Activated CD4-positive, CD25-positive, alpha-beta regulatory T cell (primary cell): Measurements from ENCODE around the gene PASK.

Source experiments
- DNase-seq, 4 experiments: peaks; one replicate each; lab custom pipeline; 2025; lab: John Stamatoyannopoulos, UW

Gene PASK

GRCh38 chr2:241081643-241082340 is 67.5 kb downstream of the PASK start:
- no peak for DNase-seq

DNA sequence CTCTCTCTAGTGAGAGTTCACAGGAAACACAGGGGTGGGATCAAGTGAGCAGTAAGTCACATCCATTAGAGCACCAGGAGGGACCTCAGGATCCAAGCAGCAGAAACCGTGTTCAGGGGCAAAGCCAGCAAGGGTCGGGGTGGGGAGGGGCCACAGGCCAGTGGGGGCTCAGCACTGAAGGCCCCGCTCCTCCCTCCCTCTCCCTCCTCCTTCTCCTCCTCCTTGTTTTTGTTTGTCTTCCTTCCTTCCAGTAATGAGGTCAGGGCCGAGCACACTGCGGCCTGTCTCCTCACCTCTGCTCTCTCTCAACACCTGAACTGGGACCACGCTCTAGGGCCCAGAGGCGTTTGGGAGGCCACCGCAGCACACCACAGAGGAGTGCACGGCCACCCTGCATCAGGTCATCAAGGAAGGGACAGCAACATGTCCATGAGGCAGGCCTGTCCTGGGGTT is 68.1 kb downstream of the PASK start:
- DNase-seq: no peak

DNA sequence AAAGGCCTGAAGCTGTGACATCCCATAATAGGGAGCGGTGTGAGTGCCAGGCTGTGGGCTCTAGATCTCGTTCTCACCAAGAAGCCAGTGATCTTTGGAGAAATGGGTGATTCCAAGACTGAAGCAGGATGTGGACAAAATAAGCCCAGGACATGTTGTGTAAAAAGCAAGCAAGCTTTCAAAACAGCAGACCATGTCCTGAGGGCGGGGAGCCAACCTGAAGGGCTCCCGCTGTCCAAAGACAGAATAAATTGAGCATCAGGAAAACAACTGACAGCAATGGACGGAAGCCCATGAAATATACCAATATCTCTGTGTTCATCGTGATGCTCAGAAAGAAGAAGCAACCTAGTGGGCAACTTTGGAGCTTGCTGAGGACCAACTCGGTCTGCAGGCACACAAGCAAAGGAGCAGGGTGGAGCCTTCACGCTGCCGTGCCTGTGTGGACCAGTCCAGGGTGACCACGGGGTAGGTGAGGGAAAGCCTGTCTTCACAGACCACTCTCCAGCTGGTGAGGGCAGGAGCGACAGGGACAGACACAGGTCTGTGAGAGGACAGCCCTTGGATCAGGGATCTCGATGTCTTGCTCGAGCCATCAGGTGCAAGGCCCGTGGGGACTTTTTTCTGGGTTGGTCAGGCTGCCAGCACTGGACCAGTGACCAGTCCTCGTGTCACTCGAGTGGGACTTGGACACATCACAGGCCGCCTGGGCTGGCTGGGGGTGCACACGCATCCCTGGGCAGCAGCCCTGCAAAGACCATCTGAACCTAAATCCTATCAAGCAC is 68.7 kb downstream of the PASK start:
- DNase-seq: no peak

GRCh38 chr2:241074901-241075540 is 74.3 kb downstream of the PASK start:
- no peak for DNase-seq

GRCh38 chr2:241074065-241074818 is 75.0 kb downstream of the PASK start:
- DNase-seq: no peak

- no peak for DNase-seq
Measured at GRCh38 chr2:241073166-241074064, 75.9 kb downstream of the PASK start.

DNA sequence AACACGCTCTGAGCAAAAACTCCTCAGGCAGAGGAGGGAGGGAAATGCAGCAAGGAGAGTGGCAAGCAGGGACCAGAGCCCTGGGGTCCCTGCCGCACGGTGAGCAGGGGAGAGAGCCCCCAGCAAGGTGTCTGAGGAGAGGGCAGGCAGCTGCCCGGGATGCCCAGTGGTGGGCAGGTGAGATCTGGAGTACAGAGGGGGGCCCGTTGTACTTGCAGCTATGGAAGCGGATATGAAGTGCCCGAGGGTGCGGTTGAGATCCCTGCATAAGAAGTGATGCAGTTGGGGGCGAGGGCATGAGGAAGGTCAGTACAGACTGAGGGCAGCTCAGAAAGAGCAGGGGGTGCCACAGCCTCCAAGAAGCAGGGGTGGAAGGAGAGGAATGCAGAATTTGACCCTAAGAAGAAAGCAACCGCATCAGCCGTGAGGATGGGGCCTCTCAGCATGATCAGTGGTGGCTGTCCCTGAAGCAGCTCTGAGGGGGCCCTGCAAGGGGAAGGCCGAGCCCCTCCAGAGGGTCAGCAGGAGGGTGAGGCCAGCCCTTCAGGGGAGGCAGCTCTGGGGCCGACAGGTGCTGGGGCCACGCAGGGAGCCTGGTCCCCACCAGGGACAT is 76.6 kb downstream of the PASK start:
- no peak for DNase-seq

- no peak for DNase-seq
Measured at GRCh38 chr2:241072151-241072550, 77.1 kb downstream of the PASK start.

DNA sequence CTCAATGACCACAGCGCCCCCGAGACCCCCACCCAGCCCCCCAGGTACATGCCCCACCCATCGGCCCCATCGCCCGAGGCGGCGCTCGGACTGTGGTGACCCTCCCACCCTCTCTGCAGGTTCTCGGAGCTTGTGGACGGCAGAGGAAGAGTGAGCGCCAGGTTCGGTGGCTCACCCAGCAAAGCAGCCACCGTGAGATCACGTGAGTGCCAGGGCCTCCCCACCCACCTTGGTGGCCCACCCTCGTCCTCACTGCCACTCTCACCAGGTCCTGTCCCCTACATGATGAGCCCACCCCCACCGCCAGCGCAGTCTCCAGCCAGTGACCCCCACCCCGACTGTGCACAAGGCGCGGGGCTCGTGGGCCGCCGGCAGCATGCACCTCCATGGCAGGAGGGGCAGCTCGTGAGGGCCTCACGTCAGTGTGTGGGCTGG is 77.6 kb downstream of the PASK start:
- DNase-seq: no peak

- DNase-seq: no peak
Measured at GRCh38 chr2:241070811-241071676, 78.2 kb downstream of the PASK start.

DNA sequence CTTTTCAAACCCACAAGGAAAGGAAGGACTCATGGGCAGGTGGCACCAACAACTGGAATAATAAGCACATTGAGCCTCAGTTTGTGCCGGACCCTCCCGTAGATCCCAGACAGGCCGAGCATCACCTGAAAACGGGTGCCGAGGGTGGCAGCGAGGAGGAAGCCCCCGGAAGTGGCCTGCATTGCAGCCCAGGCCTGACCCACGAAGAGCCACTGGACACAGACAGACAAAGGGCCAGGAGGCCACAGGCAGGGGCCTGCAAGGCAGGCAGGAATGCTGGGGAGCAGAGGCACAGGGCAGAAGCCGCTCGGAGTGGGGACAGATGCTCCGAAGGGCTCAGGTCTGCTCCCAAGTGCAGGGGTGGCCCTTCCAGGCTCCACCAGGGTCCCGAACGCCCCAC is 78.9 kb downstream of the PASK start:
- no peak for DNase-seq

DNA sequence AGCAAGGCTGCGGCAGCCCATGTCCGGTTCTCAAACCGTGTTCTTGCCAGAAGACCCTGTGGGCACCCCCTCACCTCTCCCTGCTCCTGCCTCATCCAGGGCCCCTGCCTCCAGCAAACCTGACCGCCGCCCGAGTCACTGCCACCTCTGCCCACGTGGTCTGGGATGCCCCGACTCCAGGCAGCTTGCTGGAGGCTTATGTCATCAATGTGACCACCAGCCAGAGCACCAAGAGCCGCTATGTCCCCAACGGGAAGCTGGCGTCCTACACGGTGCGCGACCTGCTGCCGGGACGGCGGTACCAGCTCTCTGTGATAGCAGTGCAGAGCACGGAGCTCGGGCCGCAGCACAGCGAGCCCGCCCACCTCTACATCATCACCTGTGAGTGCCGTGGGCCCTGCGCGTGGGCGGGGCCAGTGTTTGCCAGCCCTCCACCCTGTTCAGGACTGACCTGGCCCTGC is 79.4 kb downstream of the PASK start:
- no peak for DNase-seq

DNA sequence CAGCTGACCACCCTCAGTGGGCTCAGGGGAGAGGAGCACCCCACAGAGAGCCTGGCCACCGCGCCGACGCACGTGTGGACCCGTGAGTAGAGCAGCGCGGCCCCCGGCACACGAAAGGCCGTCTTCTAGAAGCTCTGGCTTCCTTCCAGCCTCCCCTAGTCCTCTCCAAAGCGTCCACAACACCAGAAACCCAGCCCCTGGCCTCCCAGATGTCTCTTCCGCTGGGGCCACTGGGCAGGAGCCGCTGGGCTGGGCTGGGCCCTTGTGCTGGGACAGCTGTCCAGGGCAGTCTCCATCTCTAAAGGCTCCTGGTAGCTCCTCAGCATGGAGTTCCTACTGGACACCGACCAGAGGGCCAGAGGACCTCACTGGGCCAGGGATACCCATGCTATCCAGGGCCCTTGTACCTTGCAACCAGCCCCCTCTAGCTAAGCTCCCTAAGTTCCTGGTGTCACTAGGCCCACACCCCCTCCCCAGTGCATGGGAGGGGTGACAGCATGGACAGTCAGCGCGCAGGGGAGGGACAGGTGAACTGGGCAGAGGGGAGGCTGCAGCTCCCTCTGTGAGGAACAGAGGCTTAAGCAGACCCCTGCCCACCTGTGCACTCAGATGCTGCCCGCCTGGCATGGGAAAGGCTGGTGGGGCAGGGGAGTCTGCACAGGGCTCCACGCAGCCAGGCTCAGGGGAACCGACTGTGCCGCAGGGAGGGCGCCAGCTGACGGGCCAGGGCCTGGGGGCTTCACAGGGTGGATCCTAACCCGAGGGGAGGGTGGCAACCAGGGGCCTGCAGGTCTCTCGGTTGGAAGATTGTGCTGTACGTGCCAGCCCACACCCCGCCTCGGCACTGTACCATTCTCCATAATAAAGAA is 80.1 kb downstream of the PASK start:
- no peak for DNase-seq

- DNase-seq: no peak
Measured at GRCh38 chr2:241068136-241068941, 80.9 kb downstream of the PASK start.

DNA sequence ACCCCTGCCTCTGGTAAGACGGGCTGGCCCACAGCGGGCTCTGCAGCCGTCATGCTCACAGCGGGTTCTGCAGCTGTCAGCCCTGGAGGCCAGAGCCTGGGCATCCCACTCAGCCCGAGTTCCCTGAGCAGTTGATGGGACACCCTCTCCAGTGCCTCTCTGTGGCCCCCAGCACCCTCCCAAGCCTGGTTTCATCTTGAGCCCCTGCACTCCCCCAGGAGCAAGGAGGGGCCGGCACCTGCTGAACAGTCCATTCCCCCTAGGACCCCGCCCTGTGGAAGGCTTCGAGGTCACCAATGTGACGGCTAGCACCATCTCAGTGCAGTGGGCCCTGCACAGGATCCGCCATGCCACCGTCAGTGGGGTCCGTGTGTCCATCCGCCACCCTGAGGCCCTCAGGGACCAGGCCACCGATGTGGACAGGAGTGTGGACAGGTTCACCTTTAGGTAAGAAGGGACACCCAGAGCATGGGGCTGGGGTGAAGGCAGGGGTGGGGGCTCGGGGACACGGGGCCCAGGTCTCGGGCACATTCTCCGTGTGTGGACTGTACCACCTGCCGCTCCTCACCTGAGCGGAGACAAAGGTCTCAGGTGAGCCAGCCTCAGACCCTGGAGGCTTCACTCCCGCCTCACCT is 81.7 kb downstream of the PASK start:
- no peak for DNase-seq

DNA sequence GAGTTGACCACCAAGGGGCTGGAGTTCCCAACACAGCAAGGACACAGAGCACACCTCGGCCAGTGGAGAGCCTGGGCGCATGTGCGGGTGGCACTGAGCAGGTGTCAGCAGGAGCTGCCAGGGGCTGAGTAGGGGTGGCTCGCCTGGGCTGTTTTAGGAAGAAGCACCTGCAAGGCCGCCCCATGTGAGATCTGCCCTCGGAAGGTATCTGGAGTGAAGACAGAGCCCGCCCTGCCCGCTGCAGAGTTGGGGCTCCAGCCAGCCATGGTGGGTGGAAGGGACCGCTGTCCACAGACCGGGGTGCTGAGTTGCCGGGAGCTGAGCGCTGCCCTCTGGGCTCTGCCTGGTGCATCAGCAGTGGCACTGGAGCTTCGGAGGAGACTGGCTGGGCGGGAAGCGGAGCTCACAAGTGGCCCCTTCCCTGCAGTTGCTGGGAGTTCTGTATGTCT is 82.4 kb downstream of the PASK start:
- no peak for DNase-seq
